ENCODE data around the gene ABCA1. TPM values are rescaled to one million over a fixed set of nuclear protein-coding genes. Genes with fewer than 3 reads are reported as not detected.

Gene ABCA1
- total RNA-seq, 6 donors from 2014 or later = 27.6 to 194 (median 47.0) TPM

- Histone ChIP-seq H3K9me3 (no peaks in the 10 kb centered on the region), H3K4me1 (no peaks in the 10 kb centered on the region), H3K36me3 (peaks cover 60 to 100% (median 86%) of the 10 kb centered on the region in 4 donors), H3K4me3 (no peak overlapping the region), H3K27ac (no peak overlapping the region), H3K27me3 (no peaks in the 10 kb centered on the region)
- DNase-seq (no peak), ATAC-seq (ENCODE audit: low FRiP score in 2 of 2) (no peak)
- 87% methylated on average over 7 of the region's 7 CpGs for WGBS, 2 donors
- TF ChIP-seq CTCF (IDR thresholded peaks at IDR 0.05) = no peak
- no peak for TF ChIP-seq POLR2A (IDR thresholded peaks at IDR 0.05)
- TF ChIP-seq POLR2AphosphoS5 (IDR thresholded peaks at IDR 0.05) = no peak
- TF ChIP-seq EP300 (IDR thresholded peaks at IDR 0.05) = no peak
Measured at GRCh38 chr9:104826911-104827310, 101.0 kb downstream of the ABCA1 start.

DNA sequence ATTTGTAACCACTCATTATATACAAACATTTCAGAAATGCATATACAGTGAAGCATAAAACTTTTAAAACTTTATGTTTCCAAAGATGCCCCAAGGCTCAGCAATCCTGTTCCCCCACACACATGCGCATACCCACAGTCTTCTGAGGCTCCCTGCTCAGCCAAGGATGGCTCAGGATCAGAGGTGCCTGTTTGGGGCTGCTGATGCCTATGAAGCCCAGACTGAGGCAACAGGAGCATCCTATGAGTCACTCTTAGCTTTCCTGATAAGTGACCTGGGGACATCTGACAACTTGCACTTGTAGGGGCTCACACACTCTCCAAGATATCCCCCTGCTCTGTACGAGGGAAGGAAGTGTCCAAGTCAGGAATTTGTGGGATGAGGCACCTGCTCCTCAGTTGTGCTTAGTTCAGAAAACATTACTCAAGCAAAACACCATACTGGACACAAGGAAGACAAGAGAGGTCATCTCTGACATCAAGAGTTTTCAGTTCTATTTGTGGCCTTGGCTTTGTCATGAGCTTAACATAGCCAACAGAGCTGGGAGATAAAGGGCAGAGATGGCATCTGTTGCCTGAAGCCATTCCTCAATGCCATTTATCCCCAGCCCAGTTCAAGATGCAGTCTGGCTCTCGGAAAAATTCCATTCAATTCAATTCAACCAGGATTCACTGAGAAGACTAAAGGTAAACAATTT is 101.7 kb downstream of the ABCA1 start:
- 75 to 93% methylated on average over 3 of the region's 3 CpGs for WGBS, 2 donors
- no peak for ATAC-seq (ENCODE audit: low FRiP score in 2 of 2)
- Histone ChIP-seq H3K36me3 (peaks cover 61 to 100% (median 86%) of the 10 kb centered on the region in 4 donors), H3K4me1 (no peaks in the 10 kb centered on the region), H3K27ac (no peak overlapping the region), H3K9me3 (no peaks in the 10 kb centered on the region), H3K27me3 (no peaks in the 10 kb centered on the region), H3K4me3 (no peak overlapping the region)
- DNase-seq = no peak
- TF ChIP-seq POLR2AphosphoS5 (IDR thresholded peaks at IDR 0.05) = no peak
- TF ChIP-seq POLR2A (IDR thresholded peaks at IDR 0.05) = no peak
- no peak for TF ChIP-seq CTCF (IDR thresholded peaks at IDR 0.05)
- TF ChIP-seq EP300 (IDR thresholded peaks at IDR 0.05) = no peak

- TF ChIP-seq CTCF (IDR thresholded peaks at IDR 0.05) = no peak
- no peak for TF ChIP-seq EP300 (IDR thresholded peaks at IDR 0.05)
- no peak for TF ChIP-seq POLR2A (IDR thresholded peaks at IDR 0.05)
- TF ChIP-seq POLR2AphosphoS5 (IDR thresholded peaks at IDR 0.05) = no peak
- peaks cover 62 to 100% (median 87%) of the 10 kb centered on the region in 4 donors for H3K36me3 ChIP-seq
- 94 to 97% methylated on average over 4 of the region's 4 CpGs for WGBS, 2 donors
- H3K4me3 ChIP-seq = no peak overlapping the region
- no peaks in the 10 kb centered on the region for H3K9me3 ChIP-seq
- H3K4me1 ChIP-seq = no peaks in the 10 kb centered on the region
- no peaks in the 10 kb centered on the region for H3K27me3 ChIP-seq
- ATAC-seq (ENCODE audit: low FRiP score in 2 of 2) (no peak), DNase-seq (no peak)
- no peak overlapping the region for H3K27ac ChIP-seq
Measured at GRCh38 chr9:104820336-104820735, 107.6 kb downstream of the ABCA1 start.

DNA sequence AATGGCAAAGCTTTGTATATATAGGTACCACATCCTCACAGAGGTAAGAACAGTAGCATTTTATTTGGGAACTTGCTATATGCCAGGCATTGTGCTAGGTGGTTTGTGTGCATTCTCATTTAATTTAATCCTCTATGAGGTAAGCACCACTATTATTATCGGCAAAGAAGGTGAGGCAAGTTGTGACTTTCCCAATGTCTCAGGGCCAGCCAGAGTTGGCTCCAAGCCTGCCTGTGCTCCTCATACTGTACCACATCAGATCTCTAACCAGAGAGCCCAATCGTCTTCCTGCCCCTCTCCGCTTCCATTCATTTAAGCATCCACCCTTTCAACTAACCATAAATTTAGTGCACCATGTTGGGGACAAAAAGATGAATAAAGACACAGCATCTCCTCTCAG is 108.9 kb downstream of the ABCA1 start:
- Histone ChIP-seq H3K4me3 (no peak overlapping the region), H3K27me3 (no peaks in the 10 kb centered on the region), H3K9me3 (no peaks in the 10 kb centered on the region), H3K4me1 (no peaks in the 10 kb centered on the region), H3K36me3 (peaks cover 59 to 100% (median 82%) of the 10 kb centered on the region in 4 donors), H3K27ac (no peak overlapping the region)
- ATAC-seq (ENCODE audit: low FRiP score in 2 of 2) (no peak), DNase-seq (no peak)
- no peak for TF ChIP-seq EP300 (IDR thresholded peaks at IDR 0.05)
- no peak for TF ChIP-seq CTCF (IDR thresholded peaks at IDR 0.05)
- TF ChIP-seq POLR2AphosphoS5 (IDR thresholded peaks at IDR 0.05) = no peak
- TF ChIP-seq POLR2A (IDR thresholded peaks at IDR 0.05) = no peak
- WGBS, 2 donors = 87 to 93% methylated on average over 3 of the region's 3 CpGs

DNA sequence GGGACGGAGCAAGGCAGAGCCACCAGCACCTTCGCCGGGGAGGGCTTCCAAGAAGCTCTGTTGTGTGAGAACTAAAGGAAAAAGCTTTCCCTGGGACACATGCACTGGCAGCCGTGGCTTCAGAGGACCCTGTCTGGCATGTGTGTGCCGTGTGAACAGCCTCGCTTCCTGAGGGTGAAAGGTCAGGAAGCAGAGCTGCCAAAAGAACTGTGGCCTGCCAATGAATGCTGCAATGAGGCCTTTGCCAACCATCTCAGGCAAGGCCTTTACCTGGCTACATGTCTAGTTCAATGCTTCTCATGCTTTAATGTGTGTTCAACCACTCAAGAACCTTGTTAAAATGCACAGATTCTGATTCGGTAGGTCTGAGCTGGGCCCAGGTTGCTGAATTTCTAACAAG is 110.5 kb downstream of the ABCA1 start:
- no peak for DNase-seq
- Histone ChIP-seq H3K27me3 (no peaks in the 10 kb centered on the region), H3K4me3 (no peak overlapping the region), H3K9me3 (no peaks in the 10 kb centered on the region), H3K4me1 (no peaks in the 10 kb centered on the region), H3K36me3 (peaks cover 62 to 100% (median 81%) of the 10 kb centered on the region in 4 donors), H3K27ac (no peak overlapping the region)
- TF ChIP-seq POLR2AphosphoS5 (IDR thresholded peaks at IDR 0.05) (no peak), EP300 (IDR thresholded peaks at IDR 0.05) (no peak), POLR2A (IDR thresholded peaks at IDR 0.05) (no peak), CTCF (IDR thresholded peaks at IDR 0.05) (no peak)
- WGBS, 2 donors = 80 to 87% methylated on average over 7 of the region's 7 CpGs
- no peak for ATAC-seq (ENCODE audit: low FRiP score in 2 of 2)

Data from upper lobe of left lung (tissue), 6 donors.